GM20000 (cell line): ENCODE measurements around the gene RPL36.

Experiments used
- DNase-seq: peaks from one replicate; pipeline ENCODE4 v3.0.0; 2012; ENCODE audit warnings: low spot score
- TF ChIP-seq, protein P1 (sequence below): IDR thresholded peaks from 2 replicates; pipeline ENCODE4 v1.5.1; 2012; ENCODE audit warnings: mild to moderate bottlenecking, control low read depth; ENCODE audit errors: extremely low read depth, missing control alignments

Gene RPL36

DNA sequence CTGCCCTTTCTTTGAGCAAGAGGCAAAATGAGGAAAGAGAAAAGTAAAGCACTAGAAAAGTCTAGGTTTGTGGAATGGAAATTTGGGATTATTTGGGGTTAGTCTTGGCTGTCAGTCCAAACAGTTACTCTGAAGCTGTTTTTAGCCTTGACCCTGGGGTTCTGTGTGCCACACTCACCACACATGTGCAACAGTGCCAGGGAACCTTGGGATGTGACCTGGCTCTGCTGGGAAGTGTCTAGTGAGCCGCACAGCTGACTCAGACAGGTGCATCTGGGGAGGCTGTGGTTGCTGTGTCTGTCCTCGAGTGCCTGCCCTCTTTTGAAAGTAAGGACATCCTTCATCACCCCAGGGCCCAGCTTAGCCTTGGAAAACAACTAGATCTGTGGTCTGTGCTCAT lies 25.6 kb upstream of the RPL36 start:
- no peak for DNase-seq
- TF ChIP-seq, protein P1, sequence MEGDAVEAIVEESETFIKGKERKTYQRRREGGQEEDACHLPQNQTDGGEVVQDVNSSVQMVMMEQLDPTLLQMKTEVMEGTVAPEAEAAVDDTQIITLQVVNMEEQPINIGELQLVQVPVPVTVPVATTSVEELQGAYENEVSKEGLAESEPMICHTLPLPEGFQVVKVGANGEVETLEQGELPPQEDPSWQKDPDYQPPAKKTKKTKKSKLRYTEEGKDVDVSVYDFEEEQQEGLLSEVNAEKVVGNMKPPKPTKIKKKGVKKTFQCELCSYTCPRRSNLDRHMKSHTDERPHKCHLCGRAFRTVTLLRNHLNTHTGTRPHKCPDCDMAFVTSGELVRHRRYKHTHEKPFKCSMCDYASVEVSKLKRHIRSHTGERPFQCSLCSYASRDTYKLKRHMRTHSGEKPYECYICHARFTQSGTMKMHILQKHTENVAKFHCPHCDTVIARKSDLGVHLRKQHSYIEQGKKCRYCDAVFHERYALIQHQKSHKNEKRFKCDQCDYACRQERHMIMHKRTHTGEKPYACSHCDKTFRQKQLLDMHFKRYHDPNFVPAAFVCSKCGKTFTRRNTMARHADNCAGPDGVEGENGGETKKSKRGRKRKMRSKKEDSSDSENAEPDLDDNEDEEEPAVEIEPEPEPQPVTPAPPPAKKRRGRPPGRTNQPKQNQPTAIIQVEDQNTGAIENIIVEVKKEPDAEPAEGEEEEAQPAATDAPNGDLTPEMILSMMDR = no peak

DNA sequence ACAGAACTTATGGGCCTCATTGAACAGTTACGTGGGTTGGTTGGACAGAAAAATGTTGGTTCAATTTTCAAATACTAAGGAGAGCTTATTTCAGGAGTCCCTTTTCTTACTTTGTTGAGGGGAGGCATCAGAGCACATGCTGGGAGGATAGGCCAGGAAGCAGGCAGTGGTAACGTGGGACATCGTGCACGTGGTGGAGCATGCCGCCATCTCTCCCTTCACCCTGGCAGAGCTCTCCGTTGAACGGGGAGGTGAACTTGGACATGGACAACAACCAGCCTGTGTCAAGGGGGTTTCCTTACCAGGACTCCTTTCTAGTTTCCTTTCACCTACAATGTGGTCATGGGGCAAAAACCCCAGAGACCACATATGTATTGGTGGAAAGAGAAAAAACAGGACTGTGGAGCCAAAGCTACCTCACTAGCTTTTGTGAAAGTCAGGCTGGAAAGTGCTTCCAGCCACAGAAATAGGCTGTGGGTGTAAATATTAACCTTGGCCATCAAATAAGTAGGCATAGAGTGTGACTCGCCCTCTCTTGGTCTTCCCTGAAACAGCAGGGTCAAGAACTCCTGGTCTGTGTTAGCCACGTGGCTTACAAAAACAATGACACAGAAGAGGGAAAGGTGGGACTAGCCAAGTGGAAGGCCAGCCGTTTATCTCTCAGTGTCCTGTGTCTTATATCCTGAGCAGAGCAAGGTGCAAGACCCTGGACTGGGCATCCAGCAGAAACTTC lies 24.1 kb upstream of the RPL36 start:
- TF ChIP-seq, protein P1 = no peak
- no peak for DNase-seq

DNA sequence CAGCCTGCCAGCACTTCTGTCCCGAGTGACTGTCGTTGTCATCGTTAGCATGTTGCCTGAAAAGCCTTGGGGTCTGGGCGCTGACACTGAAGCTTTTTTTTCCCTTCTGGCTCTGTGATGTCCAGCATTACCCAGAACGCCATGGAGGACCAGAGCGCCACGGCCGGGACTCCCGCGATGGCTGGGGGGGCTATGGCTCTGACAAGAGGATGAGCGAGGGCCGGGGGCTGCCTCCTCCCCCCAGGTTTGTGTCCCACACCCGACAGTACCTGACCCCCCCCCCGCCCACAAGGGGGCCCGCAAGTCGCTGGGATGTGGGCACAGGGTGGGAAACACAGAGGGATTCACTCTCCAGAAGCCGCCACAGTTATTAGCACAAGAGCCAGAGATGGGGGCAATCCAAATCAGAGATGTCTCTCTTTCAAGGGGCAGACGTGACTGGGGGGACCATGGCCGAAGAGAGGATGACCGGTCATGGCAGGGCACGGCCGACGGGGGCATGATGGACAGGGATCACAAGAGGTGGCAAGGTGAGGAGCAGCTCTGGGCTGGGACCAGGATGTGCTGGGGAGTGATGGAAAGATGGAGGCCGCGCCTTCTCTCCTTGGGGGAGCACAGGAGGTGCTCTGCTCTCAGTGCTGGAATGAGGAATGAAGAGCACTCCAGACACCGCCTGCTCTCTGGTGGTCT lies 23.0 kb upstream of the RPL36 start:
- TF ChIP-seq, protein P1 = no peak
- no peak for DNase-seq

DNA sequence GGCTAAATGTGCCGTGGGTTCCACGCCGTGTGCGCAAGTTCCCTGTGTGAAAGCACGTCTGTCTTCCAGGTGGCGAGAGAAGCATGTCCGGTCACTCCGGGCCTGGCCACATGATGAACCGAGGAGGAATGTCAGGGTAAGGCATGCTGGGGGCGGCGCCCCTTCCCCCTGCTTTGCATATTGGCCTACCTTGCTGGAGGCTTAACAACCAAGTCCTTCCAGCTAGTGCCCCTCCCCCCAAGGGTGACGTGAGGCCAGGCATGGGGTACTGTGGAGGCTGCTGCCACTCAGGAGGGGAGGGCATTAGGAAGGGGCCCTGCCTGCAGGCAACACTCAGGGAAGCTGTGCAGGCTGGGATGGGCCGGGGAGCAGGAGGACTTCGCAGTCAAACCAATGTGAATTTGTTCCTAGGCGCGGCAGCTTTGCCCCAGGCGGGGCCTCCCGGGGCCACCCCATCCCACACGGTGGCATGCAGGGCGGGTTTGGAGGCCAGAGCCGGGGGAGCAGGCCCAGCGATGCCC lies 22.3 kb upstream of the RPL36 start:
- TF ChIP-seq, protein P1 = no peak
- DNase-seq = no peak

DNA sequence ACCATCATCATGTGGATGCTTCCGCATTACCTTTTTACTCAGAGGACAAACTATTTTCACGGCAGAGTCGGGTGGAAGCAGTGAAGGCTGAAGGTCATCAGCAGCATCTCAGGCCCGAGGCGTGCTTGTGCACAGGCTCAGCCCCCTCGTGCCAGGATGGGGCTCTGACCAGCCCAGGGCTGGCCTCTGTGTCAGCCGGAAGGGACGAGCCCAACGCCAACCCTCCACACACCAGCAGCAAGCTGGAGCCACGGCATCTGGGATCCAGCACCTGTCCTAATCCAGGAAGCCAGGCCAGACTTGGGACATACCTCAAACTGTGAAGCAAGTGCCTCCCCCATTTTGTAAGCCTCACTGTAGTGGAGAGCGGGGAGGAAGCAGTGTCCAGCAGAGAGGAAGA lies 20.9 kb upstream of the RPL36 start:
- TF ChIP-seq, protein P1 = no peak
- no peak for DNase-seq

DNA sequence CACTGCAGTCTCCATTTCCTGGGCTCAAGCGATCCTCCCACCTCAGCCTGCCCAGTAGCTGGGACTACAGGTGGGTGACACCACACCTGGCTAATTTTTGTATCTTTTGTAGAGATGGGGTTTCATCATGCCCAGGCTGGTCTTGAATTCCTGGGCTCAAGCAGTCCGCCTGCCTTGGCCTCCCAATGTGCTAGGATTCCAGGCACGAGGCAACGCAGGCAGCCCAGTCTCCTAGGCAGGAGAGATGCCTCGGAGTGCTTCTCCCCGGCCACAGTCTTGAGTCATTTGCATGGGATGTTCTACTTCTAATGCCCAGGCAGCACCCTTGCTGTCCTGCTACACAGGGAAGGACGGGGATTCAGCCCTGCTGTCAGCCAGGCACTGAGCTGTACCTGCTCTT lies 18.5 kb upstream of the RPL36 start:
- TF ChIP-seq, protein P1 = no peak
- no peak for DNase-seq

DNA sequence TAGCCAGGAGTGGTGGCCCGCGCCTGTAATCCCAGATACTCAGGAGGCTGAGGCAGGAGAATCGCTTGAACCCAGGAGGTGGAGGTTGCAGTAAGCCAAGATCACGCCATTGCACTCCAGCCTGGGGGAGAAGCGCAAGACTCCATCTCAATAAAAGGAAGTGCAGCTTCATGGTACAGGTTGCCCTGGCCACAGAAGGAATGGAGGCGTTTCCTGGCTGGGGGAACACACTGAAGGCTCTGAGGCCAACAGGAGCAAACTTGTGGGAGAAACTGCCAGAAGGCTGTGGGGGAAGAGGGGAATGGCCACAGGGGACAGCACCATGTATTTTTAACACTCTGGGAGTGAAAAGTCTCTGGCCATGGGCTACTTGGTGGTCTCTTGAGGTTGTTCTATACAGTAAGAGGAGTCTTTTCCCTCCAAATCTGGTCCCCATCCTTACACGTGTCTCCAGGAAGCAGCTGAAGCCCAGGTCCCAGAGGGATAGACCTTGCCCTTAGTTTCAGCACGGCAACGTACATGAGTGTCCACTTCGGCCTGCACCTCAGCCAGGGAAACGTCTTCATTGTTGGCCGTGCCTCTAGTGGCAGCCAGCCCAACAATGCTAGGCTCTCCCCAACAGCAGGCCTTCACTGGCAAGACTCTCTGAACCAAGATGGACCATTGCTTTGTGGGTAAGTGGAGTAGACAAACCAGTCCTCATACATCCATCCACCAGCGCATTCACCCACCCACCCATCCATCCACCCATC lies 17.2 kb upstream of the RPL36 start:
- TF ChIP-seq, protein P1 = no peak
- no peak for DNase-seq
